Stimulated activated CD4-positive, alpha-beta T cell treated with anti-CD3 and anti-CD28 coated beads, Interleukin-15, amount 100 ng/mL, for 1 hour (primary cell): Measurements from ENCODE around the gene FMN1.

Experiments used
- DNase-seq, 2 donors: peaks; one replicate each; pipeline ENCODE4 v3.0.0-alpha.2; 2020; ENCODE audit warnings: low read depth in 1 of 2, low spot score in 1 of 2

FMN1 gene

GRCh38 chr15:33157371-33158037 is 37.0 kb downstream of the FMN1 start:
- DNase-seq = no peak

GRCh38 chr15:33155691-33156420 is 38.7 kb downstream of the FMN1 start:
- DNase-seq = no peak

GRCh38 chr15:33154351-33155166 is 40.0 kb downstream of the FMN1 start:
- DNase-seq = no peak

- DNase-seq = no peak
These were observed 41.0 kb downstream of the FMN1 start for GRCh38 chr15:33153548-33153947.

- DNase-seq = no peak
These were observed 41.9 kb downstream of the FMN1 start for GRCh38 chr15:33152502-33153109.

- DNase-seq = no peak
These were observed 43.5 kb downstream of the FMN1 start for GRCh38 chr15:33150971-33151370.

GRCh38 chr15:33150431-33150941 is 44.0 kb downstream of the FMN1 start:
- DNase-seq = no peak

GRCh38 chr15:33149919-33150318 is 44.6 kb downstream of the FMN1 start:
- no peak for DNase-seq

GRCh38 chr15:33148129-33148751 is 46.3 kb downstream of the FMN1 start:
- DNase-seq = no peak

GRCh38 chr15:33146051-33146450 is 48.5 kb downstream of the FMN1 start:
- no peak for DNase-seq

- DNase-seq = no peak
These were observed 49.1 kb downstream of the FMN1 start for GRCh38 chr15:33145447-33145846.

GRCh38 chr15:33142708-33143107 is 51.8 kb downstream of the FMN1 start:
- DNase-seq = no peak

GRCh38 chr15:33138000-33138399 is 56.5 kb downstream of the FMN1 start:
- no peak for DNase-seq

GRCh38 chr15:33137101-33137500 is 57.4 kb downstream of the FMN1 start:
- no peak for DNase-seq

GRCh38 chr15:33136353-33136752 is 58.2 kb downstream of the FMN1 start:
- no peak for DNase-seq

- no peak for DNase-seq
These were observed 59.1 kb downstream of the FMN1 start for GRCh38 chr15:33135355-33135781.

GRCh38 chr15:33132722-33133345 is 61.7 kb downstream of the FMN1 start:
- no peak for DNase-seq

GRCh38 chr15:33132233-33132580 is 62.3 kb downstream of the FMN1 start:
- DNase-seq = no peak

GRCh38 chr15:33131552-33132232 is 62.8 kb downstream of the FMN1 start:
- DNase-seq = no peak
